Activated CD4-positive, alpha-beta T cell treated with anti-CD3 and anti-CD28 coated beads, Interleukin-2, Interleukin-6, amounts not matched to agents 100 ng/mL and 50 ng/mL, durations not matched to agents 16 hours and 8 hours (primary cell): ENCODE measurements around the gene MYL4.
"Not testable (repeated sequence)": the region's sequence is repeated elsewhere in the genome, so short reads cannot be mapped to it uniquely, and the experiment has no call there.

Experiments
- DNase-seq: peaks from one replicate; pipeline ENCODE4 v3.0.0-alpha.2; 2020

The MYL4 gene

GRCh38 chr17:47246120-47246519 lies 37.0 kb downstream of the MYL4 start:
- DNase-seq = no peak

GRCh38 chr17:47250855-47251254 lies 41.7 kb downstream of the MYL4 start:
- no peak for DNase-seq

GRCh38 chr17:47251421-47251940 lies 42.3 kb downstream of the MYL4 start:
- DNase-seq = no peak

- DNase-seq = no peak
Measured at GRCh38 chr17:47252209-47252608, 43.1 kb downstream of the MYL4 start.

GRCh38 chr17:47252766-47253512 lies 43.8 kb downstream of the MYL4 start:
- no peak for DNase-seq

- peak; percentile 77 for DNase-seq
Measured at GRCh38 chr17:47253541-47254402, 44.6 kb downstream of the MYL4 start, which contains the start of gene ITGB3. ITGB3 (plus strand) TSS chr17:47253827; CDS start chr17:47253862, 35 bp downstream.

GRCh38 chr17:47254403-47254943 lies 45.3 kb downstream of the MYL4 start:
- DNase-seq = no peak

GRCh38 chr17:47257651-47258339 lies 48.6 kb downstream of the MYL4 start:
- DNase-seq = peak; percentile 5

GRCh38 chr17:47262586-47262985 lies 53.4 kb downstream of the MYL4 start:
- no peak for DNase-seq

GRCh38 chr17:47264166-47264565 lies 55.0 kb downstream of the MYL4 start:
- DNase-seq = no peak

- DNase-seq = no peak
Measured at GRCh38 chr17:47265983-47266541, 56.9 kb downstream of the MYL4 start.

GRCh38 chr17:47266782-47267181 lies 57.6 kb downstream of the MYL4 start:
- DNase-seq = no peak

GRCh38 chr17:47267354-47267828 lies 58.2 kb downstream of the MYL4 start:
- DNase-seq = no peak

GRCh38 chr17:47268964-47269363 lies 59.8 kb downstream of the MYL4 start:
- DNase-seq = not testable (repeated sequence)

GRCh38 chr17:47269561-47270280 lies 60.6 kb downstream of the MYL4 start:
- DNase-seq = not testable (repeated sequence)

- DNase-seq = no peak
Measured at GRCh38 chr17:47270946-47271705, 62.0 kb downstream of the MYL4 start.

GRCh38 chr17:47272491-47272890 lies 63.3 kb downstream of the MYL4 start:
- no peak for DNase-seq

- no peak for DNase-seq
Measured at GRCh38 chr17:47273245-47273644, 64.1 kb downstream of the MYL4 start.
